Activated CD4-positive, alpha-beta T cell treated with anti-CD3 and anti-CD28 coated beads for 48 hours (primary cell): Measurements from ENCODE around the gene EDN2.

Source experiments
- DNase-seq: peaks from one replicate; pipeline ENCODE4 v3.0.0-alpha.2; 2020

Gene EDN2

DNA sequence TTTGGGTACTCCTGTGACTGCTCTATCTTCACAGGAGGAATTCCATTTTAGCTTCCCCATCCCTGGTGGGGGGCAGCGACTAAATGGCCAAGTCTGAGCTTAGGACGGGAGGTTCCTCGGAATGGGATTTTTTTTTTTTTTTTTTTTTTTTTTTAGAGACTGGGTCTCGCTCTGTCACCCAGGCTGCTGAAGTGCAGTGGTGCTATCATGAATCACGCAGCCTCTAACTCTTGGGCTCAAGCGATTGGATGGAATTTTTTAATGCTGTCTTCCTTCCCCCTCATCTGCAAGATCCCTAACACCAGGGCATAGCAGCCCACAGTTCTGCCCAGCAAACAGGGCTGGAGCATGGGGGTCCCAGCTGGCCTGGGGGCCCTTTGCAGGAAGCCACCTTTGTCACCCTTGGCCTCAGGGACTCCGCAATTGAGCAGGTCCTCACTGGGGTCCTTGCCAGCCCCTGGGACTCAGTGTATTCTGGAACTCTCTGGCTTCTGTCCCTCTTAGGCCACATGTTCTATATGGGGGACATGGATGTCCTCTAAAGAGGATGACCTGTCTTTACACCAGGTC is 13.1 kb upstream of the EDN2 start:
- DNase-seq, result no peak

DNA sequence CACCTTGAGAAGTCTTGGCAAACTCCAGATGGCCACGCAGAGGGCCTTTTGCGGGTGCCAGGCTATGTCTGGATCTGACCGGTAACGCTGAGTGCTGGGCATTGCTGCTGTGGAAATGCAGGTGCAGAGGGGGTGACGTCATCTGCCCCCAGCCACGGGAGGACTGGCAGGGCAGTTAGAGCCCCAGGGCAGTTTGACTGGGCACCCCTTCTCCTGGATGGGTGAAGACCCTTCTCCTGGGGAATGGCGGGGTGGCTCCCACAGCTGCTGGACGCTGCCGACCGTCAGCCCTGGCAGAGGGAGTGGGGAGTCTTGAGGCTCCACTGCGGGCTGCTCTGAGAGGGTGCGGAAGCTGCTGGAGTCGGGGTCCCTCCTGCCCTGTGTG is 12.6 kb upstream of the EDN2 start:
- no peak for DNase-seq

GRCh38 chr1:41496080-41497055 is 11.9 kb upstream of the EDN2 start:
- DNase-seq, result peak; percentile 76

GRCh38 chr1:41495210-41495948 is 10.9 kb upstream of the EDN2 start:
- DNase-seq, result peak; percentile 46

- DNase-seq, result no peak
Measured at GRCh38 chr1:41494351-41495209, 10.1 kb upstream of the EDN2 start.

GRCh38 chr1:41493626-41494350 is 9.3 kb upstream of the EDN2 start:
- DNase-seq, result no peak

DNA sequence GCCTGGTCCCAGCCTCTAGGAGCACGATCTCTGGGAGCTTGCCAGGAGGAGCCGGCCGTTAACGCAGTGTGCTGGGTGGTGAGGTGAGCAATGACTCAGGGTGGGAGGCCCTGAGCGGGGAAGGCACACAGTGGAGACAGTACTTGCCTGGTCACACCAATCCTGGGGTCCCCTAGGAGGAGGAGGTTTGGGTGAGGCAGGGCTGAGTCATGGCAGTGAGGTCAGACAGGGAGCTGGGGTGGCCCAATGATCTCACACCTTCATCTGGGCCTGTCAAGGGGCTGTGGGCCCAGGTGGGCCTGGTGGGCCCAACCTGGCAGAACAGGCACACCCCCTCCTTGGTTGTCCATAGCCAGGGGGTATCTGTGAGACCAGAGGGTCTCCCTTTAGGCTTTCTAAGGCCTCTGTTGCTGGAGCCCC is 8.6 kb upstream of the EDN2 start:
- peak; percentile 56 for DNase-seq

- peak; percentile 75 for DNase-seq
Measured at GRCh38 chr1:41492341-41492848, 7.9 kb upstream of the EDN2 start.

- no peak for DNase-seq
Measured at GRCh38 chr1:41490911-41491310, 6.4 kb upstream of the EDN2 start.

DNA sequence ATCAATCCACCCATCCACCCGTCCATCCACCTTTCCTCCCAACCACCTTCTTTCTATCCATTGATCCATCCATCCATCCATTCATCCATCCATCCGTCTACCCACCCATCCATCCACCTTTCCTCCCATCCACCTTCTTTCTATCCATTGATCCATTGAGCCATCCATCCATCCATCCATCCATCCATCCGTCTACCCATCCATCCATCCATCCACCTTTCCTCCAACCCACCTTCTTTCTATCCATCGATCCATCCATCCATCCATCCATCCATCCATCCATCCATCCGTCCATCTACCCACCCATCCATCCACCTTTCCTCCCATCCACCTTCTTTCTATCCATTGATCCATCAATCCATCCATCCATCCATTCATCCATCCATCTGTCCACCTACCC is 5.1 kb upstream of the EDN2 start:
- no peak for DNase-seq

GRCh38 chr1:41488040-41488951 is 3.8 kb upstream of the EDN2 start:
- DNase-seq, result no peak

- no peak for DNase-seq
Measured at GRCh38 chr1:41487126-41488039, 2.9 kb upstream of the EDN2 start.

DNA sequence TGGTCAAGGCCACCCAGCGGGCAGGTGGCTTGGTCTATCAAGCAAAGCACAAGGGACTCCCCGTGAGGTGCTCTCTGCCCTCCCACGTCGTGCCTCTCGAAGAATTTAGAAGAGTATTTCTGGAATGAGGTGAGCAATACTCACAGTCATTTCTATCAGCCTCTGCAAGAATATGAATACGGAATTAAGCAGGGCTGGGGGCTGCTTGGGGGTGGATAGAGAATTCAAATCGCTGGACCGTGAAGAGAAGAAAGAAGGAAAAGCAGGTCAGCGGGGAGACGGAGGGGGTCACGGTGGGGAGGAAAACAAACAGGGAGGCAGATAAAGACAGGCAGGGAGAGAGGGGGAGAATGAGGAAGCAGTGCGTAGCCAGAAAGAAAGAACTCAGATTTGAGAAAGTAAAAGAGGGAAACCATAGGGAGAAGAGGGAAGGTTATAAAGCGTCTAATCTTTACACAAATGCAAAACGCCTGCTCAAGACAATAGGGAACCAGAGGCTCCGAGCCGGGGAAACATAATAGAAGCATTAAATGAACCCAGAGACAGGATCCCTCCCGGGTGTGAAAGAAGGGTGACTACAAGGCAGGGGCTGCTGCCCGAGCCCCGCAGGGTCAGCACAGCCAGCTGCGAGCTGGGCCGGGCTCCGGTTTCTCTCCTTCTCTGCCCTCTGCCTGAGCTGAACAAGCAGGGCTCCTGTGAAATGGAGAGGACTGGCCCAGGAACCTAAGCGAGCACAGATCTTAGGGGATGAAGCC is 2.1 kb upstream of the EDN2 start:
- no peak for DNase-seq

DNA sequence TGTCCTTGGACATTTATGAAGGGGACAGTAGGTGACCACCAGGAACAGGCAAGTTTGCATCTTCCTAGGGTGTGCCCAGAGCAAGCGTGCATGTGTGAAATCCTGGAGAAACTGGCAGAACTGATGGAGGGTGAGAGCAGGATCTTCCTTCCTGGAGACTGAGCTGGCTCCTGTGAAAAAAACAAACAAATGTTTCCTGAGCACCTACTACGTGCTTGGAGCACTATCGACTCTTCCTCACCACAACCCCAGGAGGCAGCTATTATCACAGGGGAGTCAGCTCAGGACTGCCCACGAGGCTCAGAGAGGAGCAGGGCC is 1.5 kb upstream of the EDN2 start:
- no peak for DNase-seq

GRCh38 chr1:41485605-41486004 is 1.1 kb upstream of the EDN2 start:
- DNase-seq, result no peak

DNA sequence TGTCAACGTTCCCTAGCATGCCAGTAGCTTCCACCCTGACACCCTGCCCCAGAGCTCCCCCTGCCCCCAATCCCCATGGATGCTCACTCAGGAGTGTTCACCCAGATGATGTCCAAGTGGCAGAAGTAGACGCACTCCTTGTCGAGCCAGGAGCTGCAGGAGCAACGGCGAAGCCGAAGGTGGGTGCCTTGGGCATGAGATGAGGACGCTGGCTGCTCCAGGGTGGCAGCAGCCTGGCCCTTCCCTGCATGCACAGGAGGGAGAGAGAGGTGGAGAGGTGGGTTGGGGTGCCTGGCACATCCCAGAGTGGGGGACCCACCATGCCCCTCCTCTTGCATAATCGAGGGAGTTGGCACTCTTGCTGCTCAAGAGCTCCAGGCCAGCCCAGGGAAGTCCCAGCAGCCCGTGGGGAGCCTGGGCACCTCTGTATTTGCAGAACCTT is 502 bp downstream of the EDN2 start:
- no peak for DNase-seq

- DNase-seq, result no peak
Measured at GRCh38 chr1:41483001-41483850, 1.3 kb downstream of the EDN2 start.
